ENCODE measurements around the gene MROH2A.

Gene MROH2A

DNA sequence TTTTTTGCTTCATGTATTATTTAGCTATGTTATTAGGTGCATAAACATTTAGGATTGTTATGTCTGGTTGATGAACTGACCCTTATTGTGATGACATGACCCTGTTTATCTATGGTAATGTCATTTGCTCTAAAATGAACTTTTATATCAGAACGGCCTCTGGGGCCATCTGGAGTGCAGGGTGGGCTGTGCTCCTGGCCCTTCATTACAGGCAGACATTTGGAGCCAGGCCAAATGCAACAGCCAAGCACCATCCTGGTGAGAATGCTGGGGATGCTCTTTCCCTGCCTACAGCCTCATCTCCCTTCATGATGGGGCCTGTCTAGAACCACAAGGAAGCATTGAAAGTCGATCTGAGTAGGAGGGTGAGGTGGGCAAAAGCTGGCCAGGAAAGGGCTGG lies 38.2 kb downstream of the MROH2A start:
- H3K4me1 ChIP-seq (ENCODE audit: control insufficient read depth in 1 of 2, insufficient read depth in 1 of 2, low read depth in 1 of 2, low read length in 1 of 2) = no peaks in the 10 kb centered on the region
- H3K36me3 ChIP-seq = no peaks in the 10 kb centered on the region
- H3K27me3 ChIP-seq = peaks cover 9% of the 10 kb centered on the region
- H3K9me3 ChIP-seq = no peaks in the 10 kb centered on the region
- H3K27ac ChIP-seq = no peak overlapping the region
- no peak overlapping the region for H3K4me3 ChIP-seq (ENCODE audit: low read depth in 1 of 2, low read length in 1 of 2)
- TF ChIP-seq, protein P1, sequence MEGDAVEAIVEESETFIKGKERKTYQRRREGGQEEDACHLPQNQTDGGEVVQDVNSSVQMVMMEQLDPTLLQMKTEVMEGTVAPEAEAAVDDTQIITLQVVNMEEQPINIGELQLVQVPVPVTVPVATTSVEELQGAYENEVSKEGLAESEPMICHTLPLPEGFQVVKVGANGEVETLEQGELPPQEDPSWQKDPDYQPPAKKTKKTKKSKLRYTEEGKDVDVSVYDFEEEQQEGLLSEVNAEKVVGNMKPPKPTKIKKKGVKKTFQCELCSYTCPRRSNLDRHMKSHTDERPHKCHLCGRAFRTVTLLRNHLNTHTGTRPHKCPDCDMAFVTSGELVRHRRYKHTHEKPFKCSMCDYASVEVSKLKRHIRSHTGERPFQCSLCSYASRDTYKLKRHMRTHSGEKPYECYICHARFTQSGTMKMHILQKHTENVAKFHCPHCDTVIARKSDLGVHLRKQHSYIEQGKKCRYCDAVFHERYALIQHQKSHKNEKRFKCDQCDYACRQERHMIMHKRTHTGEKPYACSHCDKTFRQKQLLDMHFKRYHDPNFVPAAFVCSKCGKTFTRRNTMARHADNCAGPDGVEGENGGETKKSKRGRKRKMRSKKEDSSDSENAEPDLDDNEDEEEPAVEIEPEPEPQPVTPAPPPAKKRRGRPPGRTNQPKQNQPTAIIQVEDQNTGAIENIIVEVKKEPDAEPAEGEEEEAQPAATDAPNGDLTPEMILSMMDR (IDR thresholded peaks at IDR 0.05) = no peak

- no peak overlapping the region for H3K27ac ChIP-seq
Observed at GRCh38 chr2:233816771-233817170, 38.6 kb downstream of the MROH2A start.

GRCh38 chr2:233817361-233817911 lies 39.3 kb downstream of the MROH2A start:
- Histone ChIP-seq H3K27ac (no peak overlapping the region), H3K36me3 (no peaks in the 10 kb centered on the region), H3K27me3 (peaks cover 9% of the 10 kb centered on the region), H3K9me3 (no peaks in the 10 kb centered on the region), H3K4me3 (ENCODE audit: low read depth in 1 of 2, low read length in 1 of 2) (no peak overlapping the region), H3K4me1 (ENCODE audit: control insufficient read depth in 1 of 2, insufficient read depth in 1 of 2, low read depth in 1 of 2, low read length in 1 of 2) (no peaks in the 10 kb centered on the region)
- TF ChIP-seq, protein P1 (IDR thresholded peaks at IDR 0.05) = no peak

More at GRCh38 chr2:233816771-233817170, 38.6 kb downstream of the MROH2A start:
- Histone ChIP-seq H3K36me3 (no peaks in the 10 kb centered on the region), H3K27me3 (peaks cover 9% of the 10 kb centered on the region), H3K4me1 (ENCODE audit: control insufficient read depth in 1 of 2, insufficient read depth in 1 of 2, low read depth in 1 of 2, low read length in 1 of 2) (no peaks in the 10 kb centered on the region), H3K9me3 (no peaks in the 10 kb centered on the region), H3K4me3 (ENCODE audit: low read depth in 1 of 2, low read length in 1 of 2) (no peak overlapping the region)
- TF ChIP-seq, protein P1 (IDR thresholded peaks at IDR 0.05) = no peak

GRCh38 chr2:233817995-233818638 lies 40.0 kb downstream of the MROH2A start:
- Histone ChIP-seq H3K27ac (no peak overlapping the region), H3K4me1 (ENCODE audit: control insufficient read depth in 1 of 2, insufficient read depth in 1 of 2, low read depth in 1 of 2, low read length in 1 of 2) (no peaks in the 10 kb centered on the region), H3K9me3 (no peaks in the 10 kb centered on the region), H3K4me3 (ENCODE audit: low read depth in 1 of 2, low read length in 1 of 2) (no peak overlapping the region), H3K36me3 (no peaks in the 10 kb centered on the region), H3K27me3 (peaks cover 9% of the 10 kb centered on the region)
- TF ChIP-seq, protein P1 (IDR thresholded peaks at IDR 0.05) = no peak

DNA sequence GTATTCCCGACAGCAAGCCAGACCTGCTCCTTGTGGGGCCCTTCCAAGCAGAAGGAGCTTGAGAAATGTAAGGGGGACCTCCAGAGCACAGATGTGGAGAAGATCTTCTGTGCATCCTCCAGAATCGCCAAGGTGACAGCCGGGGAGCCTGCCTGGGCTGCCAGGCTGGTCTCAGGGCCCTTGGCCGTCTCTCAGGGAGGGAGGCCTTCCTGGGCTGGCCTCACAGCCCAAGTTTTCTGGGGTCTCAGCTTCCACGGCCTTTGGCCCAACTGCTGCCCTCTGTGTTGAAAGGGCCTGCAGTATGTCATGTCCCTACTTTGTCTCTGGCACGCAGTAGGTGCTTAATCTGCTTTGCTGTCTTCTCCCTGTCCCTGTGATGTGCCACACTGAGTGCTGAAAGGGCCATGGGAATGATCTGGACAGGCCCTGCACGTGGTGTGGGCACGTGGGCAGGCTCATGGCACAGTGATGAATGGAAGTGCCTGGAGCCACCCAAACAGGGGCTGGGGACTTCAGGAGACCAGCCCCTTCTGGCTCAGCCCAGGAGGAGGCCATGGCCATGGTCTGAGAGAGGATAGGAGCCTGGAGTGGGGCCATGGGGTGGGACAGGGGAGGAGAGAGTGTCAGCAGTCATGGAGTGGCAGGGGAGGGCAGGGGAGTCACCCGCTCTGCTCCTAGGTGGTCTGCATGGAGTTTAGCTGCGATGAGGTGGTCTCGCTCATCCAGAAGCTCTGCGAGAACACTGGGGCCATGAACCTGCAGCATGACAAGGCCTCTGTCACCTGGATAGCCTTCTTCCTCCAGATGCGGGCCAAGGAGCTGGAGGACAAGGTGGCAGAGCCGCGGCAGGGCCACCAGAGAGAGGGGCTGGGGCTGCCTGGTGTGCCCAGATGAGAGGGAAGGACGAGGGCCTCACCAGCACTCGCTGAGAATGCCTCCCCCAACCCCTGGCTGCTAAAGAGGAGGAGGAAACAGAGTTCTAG lies 40.8 kb downstream of the MROH2A start:
- Histone ChIP-seq H3K27me3 (peaks cover 8% of the 10 kb centered on the region), H3K27ac (no peak overlapping the region)

More for the DNA sequence above, 40.8 kb downstream of the MROH2A start:
- no peaks in the 10 kb centered on the region for H3K36me3 ChIP-seq
- H3K4me3 ChIP-seq (ENCODE audit: low read depth in 1 of 2, low read length in 1 of 2) = no peak overlapping the region
- H3K4me1 ChIP-seq (ENCODE audit: control insufficient read depth in 1 of 2, insufficient read depth in 1 of 2, low read depth in 1 of 2, low read length in 1 of 2) = no peaks in the 10 kb centered on the region
- TF ChIP-seq, protein P1 (IDR thresholded peaks at IDR 0.05) = no peak
- no peaks in the 10 kb centered on the region for H3K9me3 ChIP-seq
